ENCODE data around the gene LECT2.

- no peak for TF ChIP-seq POLR2A (IDR thresholded peaks at IDR 0.05)
- no peak for TF ChIP-seq CTCF (IDR thresholded peaks at IDR 0.05)
Observed at GRCh38 chr5:135993335-135993879, 38.6 kb upstream of the LECT2 start.
